GM13977 (cell line): ENCODE data around the gene MYPOP.

Source experiments
- DNase-seq: peaks from one replicate; pipeline ENCODE4 v3.0.0; 2012; ENCODE audit warnings: low spot score
- in situ Hi-C: fragments of 300-500 bp; cut with MboI; formaldehyde crosslinking; loops from one replicate; pipeline ENCODE4 v1.12.0; 2022; ENCODE audit warnings: low sequenced_read_pairs, low pct_unique_long_range_greater_than_20kb, mixed read lengths, inconsistent platforms; ENCODE audit not compliant: unreplicated experiment
- TF ChIP-seq, protein P1 (sequence below): IDR thresholded peaks from 2 replicates; pipeline ENCODE4 v1.5.1; 2012; ENCODE audit warnings: mild to moderate bottlenecking, control low read depth; ENCODE audit not compliant: insufficient read depth; ENCODE audit errors: extremely low read depth, missing control alignments

The MYPOP gene

DNA sequence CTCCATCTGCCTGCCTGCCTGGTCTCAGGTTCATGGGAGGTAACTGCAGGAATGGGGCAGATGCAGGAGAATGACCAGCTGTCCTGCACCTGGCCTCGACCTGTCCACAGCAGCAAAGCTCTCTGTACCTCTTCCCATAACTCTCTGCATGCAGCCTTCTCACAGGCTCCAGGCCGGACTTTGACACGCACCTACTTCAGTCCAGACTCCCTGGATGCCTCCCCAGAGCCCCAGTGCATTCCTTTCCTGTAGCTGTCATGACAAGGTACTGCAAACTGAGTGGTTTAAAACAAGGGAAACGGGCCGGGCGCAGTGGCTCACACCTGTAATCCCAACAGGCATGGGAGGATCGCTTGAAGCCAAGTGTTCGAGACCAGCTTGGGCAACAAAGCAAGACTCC is 8.9 kb upstream of the MYPOP start:
- TF ChIP-seq, protein P1, sequence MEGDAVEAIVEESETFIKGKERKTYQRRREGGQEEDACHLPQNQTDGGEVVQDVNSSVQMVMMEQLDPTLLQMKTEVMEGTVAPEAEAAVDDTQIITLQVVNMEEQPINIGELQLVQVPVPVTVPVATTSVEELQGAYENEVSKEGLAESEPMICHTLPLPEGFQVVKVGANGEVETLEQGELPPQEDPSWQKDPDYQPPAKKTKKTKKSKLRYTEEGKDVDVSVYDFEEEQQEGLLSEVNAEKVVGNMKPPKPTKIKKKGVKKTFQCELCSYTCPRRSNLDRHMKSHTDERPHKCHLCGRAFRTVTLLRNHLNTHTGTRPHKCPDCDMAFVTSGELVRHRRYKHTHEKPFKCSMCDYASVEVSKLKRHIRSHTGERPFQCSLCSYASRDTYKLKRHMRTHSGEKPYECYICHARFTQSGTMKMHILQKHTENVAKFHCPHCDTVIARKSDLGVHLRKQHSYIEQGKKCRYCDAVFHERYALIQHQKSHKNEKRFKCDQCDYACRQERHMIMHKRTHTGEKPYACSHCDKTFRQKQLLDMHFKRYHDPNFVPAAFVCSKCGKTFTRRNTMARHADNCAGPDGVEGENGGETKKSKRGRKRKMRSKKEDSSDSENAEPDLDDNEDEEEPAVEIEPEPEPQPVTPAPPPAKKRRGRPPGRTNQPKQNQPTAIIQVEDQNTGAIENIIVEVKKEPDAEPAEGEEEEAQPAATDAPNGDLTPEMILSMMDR: no peak
- in situ Hi-C loops: no loop called here
- no peak for DNase-seq

DNA sequence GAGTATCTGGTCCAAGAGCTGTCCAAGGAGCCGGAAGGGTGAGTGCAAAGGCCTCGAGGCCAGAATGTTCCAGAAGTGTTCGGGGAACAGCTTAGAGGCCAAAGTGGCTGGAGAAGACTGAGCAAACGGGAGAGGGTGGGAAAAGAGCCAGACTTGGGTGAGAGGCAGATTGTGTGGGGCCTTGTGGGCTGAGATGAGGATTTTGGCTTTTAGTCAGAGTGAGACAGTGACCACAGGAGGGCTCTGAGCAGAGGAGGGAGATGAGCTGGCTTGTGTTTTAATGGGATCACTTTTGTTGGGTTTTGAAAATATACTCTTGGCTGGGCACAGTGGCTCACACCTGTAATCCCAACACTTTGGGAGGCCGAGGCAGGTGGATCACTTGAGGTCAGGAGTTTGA is 6.5 kb upstream of the MYPOP start:
- TF ChIP-seq, protein P1: no peak
- in situ Hi-C loops: no loop called here
- no peak for DNase-seq

DNA sequence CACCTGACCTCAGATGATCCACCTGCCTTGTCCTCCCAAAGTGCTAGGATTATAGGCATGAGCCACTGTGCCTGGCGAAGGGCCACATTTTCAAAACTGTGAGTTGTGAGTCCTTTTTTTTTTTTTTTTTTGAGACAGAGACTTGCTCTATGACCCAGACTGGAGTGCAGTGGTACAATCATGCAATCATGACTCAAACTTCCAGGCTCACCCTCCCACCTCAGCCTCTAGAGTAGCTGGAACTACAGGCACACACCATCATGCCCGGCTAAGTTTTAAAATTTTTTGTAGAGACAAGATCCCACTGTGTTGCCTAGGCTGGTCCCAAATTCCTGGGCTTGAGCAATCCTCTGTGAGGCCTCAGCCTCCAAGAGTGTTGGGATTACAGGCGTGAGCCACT is 3.8 kb upstream of the MYPOP start:
- TF ChIP-seq, protein P1: no peak
- in situ Hi-C loops: no loop called here
- DNase-seq: no peak

DNA sequence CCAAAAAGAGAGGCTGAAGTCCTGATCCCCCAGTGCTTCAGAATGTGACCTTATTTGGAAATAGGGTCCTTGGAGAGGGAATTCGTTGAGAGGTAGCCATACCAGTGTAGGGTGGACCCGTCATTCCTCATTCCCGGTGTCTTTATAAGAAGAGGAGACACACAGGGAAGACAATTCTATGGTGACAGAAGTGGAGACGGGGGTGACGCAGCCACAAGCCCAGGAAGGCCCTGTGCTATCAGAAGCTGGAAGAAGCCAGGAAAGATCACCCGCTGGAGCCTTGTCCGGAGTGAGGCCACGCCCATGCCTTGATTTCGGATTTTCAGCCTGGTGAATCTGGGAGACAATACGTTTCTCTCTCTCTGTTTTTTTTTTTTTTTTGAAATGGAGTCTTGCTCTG is 2.6 kb upstream of the MYPOP start:
- TF ChIP-seq, protein P1: no peak
- in situ Hi-C loops: no loop called here

GRCh38 chr19:45902651-45903625 is 525 bp upstream of the MYPOP start:
- peak; percentile 100 for DNase-seq
- in situ Hi-C loops: no loop called here
- TF ChIP-seq, protein P1: no peak

More for the DNA sequence above, 2.6 kb upstream of the MYPOP start:
- no peak for DNase-seq

- TF ChIP-seq, protein P1: no peak
- in situ Hi-C loops: no loop called here
- DNase-seq: no peak
These were observed 941 bp downstream of the MYPOP start for GRCh38 chr19:45901432-45901911.
